Brain microvascular endothelial cell (primary cell): Measurements from ENCODE around the gene LDAF1.

Experiments
- DNase-seq: peaks from one replicate; pipeline ENCODE4 v3.0.0-alpha.2; 2020
- H3K27ac ChIP-seq: fragments of 250-450 bp; sonication (Bioruptor Pico); 2 replicates; pipeline ENCODE4 v1.5.1; 2020; ENCODE audit warnings: mild to moderate bottlenecking, moderate library complexity
- H3K27me3 ChIP-seq: fragments of 250-450 bp; sonication (Bioruptor Pico); replicated peaks from 2 replicates; pipeline ENCODE4 v1.5.1; 2020; ENCODE audit warnings: mild to moderate bottlenecking
- H3K36me3 ChIP-seq: fragments of 250-450 bp; sonication (Bioruptor Pico); replicated peaks from 2 replicates; pipeline ENCODE4 v1.5.1; 2020; ENCODE audit warnings: mild to moderate bottlenecking
- H3K4me3 ChIP-seq: 2 replicates; pipeline ENCODE4 v1.5.1; 2011; ENCODE audit warnings: low read depth, mild to moderate bottlenecking, control low read depth, low read length, moderate library complexity
- CTCF ChIP-seq: IDR thresholded peaks from 2 replicates; pipeline ENCODE4 v1.5.1; 2011; ENCODE audit warnings: low read depth, mild to moderate bottlenecking, moderate library complexity, low read length, control low read depth, inconsistent platforms; ENCODE audit errors: missing control alignments
- in situ Hi-C: cut with HindIII; loops from 2 replicates; pipeline ENCODE4 v1.10.0; 2017; ENCODE audit warnings: low sequenced_read_pairs, low pct_ligation_motif_present

Gene LDAF1

GRCh38 chr16:21219551-21219950 is 61.1 kb downstream of the LDAF1 start:
- H3K27ac ChIP-seq: no peak overlapping the region
- no peak for TF ChIP-seq CTCF
- in situ Hi-C loops: no loop called here
- H3K4me3 ChIP-seq: no peak overlapping the region
- DNase-seq: no peak
- H3K27me3 ChIP-seq: no peaks in the 10 kb centered on the region
- no peaks in the 10 kb centered on the region for H3K36me3 ChIP-seq

- DNase-seq: no peak
- Histone ChIP-seq H3K27me3 (peaks cover 4% of the 10 kb centered on the region), H3K4me3 (no peak overlapping the region), H3K27ac (no peak overlapping the region), H3K36me3 (no peaks in the 10 kb centered on the region)
- TF ChIP-seq CTCF: no peak
- in situ Hi-C loops: no loop called here
Measured at GRCh38 chr16:21222495-21223337, 64.2 kb downstream of the LDAF1 start.

GRCh38 chr16:21223787-21224186 is 65.3 kb downstream of the LDAF1 start:
- in situ Hi-C loops: no loop called here
- Histone ChIP-seq H3K27me3 (peaks cover 4% of the 10 kb centered on the region), H3K36me3 (no peaks in the 10 kb centered on the region), H3K27ac (no peak overlapping the region), H3K4me3 (no peak overlapping the region)
- no peak for DNase-seq
- no peak for TF ChIP-seq CTCF

GRCh38 chr16:21224800-21225199 is 66.3 kb downstream of the LDAF1 start:
- no peak for DNase-seq
- Histone ChIP-seq H3K27me3 (peaks cover 4% of the 10 kb centered on the region), H3K36me3 (no peaks in the 10 kb centered on the region), H3K27ac (no peak overlapping the region), H3K4me3 (no peak overlapping the region)
- no peak for TF ChIP-seq CTCF
- in situ Hi-C loops: no loop called here

- Histone ChIP-seq H3K4me3 (no peak overlapping the region), H3K36me3 (no peaks in the 10 kb centered on the region), H3K27ac (no peak overlapping the region), H3K27me3 (peaks cover 4% of the 10 kb centered on the region)
- no peak for TF ChIP-seq CTCF
- DNase-seq: no peak
- in situ Hi-C loops: no loop called here
Measured at GRCh38 chr16:21226749-21227148, 68.3 kb downstream of the LDAF1 start.

GRCh38 chr16:21227866-21228265 is 69.4 kb downstream of the LDAF1 start:
- H3K27ac ChIP-seq: no peak overlapping the region
- in situ Hi-C loops: no loop called here
- no peaks in the 10 kb centered on the region for H3K36me3 ChIP-seq
- no peak for DNase-seq
- no peak overlapping the region for H3K4me3 ChIP-seq
- peaks cover 4% of the 10 kb centered on the region for H3K27me3 ChIP-seq
- no peak for TF ChIP-seq CTCF
